Hepatocyte (in vitro differentiated cells): ENCODE measurements around the gene STK4. TPM values are rescaled to one million over a fixed set of nuclear protein-coding genes. Genes with fewer than 3 reads are reported as not detected.

Source experiments
- DNase-seq: peaks from one replicate; pipeline ENCODE4 v3.0.0-alpha.2; 2016; ENCODE audit warnings: low spot score
- H2AFZ ChIP-seq: fragments of 200-600 bp; sonication (generic); 2 replicates; pipeline ENCODE4 v1.6.0; 2016; ENCODE audit warnings: antibody characterized with exemption, mild to moderate bottlenecking
- H3K27ac ChIP-seq: fragments of 200-600 bp; sonication (generic); 2 replicates; pipeline ENCODE4 v1.5.1; 2016; ENCODE audit warnings: mild to moderate bottlenecking
- H3K27me3 ChIP-seq: fragments of 200-600 bp; sonication (generic); 2 replicates; pipeline ENCODE4 v1.6.1; 2016
- H3K36me3 ChIP-seq: fragments of 200-600 bp; sonication (generic); replicated peaks from 2 replicates; pipeline ENCODE4 v1.5.1; 2016; ENCODE audit warnings: low read depth; ENCODE audit not compliant: insufficient read depth
- H3K4me1 ChIP-seq: fragments of 200-600 bp; sonication (generic); 2 replicates; pipeline ENCODE4 v1.5.1; 2016; ENCODE audit warnings: mild to moderate bottlenecking, moderate library complexity; ENCODE audit not compliant: insufficient read depth
- H3K4me2 ChIP-seq: fragments of 200-600 bp; sonication (generic); 2 replicates; pipeline ENCODE4 v1.6.0; 2016
- H3K4me3 ChIP-seq: fragments of 200-600 bp; sonication (generic); 2 replicates; pipeline ENCODE4 v1.5.1; 2016; ENCODE audit warnings: mild to moderate bottlenecking
- H3K79me2 ChIP-seq: fragments of 200-600 bp; sonication (generic); 2 replicates; pipeline ENCODE4 v1.6.0; 2017; ENCODE audit warnings: mild to moderate bottlenecking
- H3K9me2 ChIP-seq: fragments of 200-600 bp; sonication (generic); replicated peaks from 2 replicates; pipeline ENCODE4 v1.6.0; 2017; ENCODE audit warnings: mild to moderate bottlenecking; ENCODE audit not compliant: insufficient read depth
- H3K9me3 ChIP-seq: fragments of 200-600 bp; sonication (generic); 2 replicates; pipeline ENCODE4 v1.5.1; 2016; ENCODE audit warnings: low read depth, mild to moderate bottlenecking
- H4K20me1 ChIP-seq: fragments of 200-600 bp; sonication (generic); 2 replicates; pipeline ENCODE4 v1.6.0; 2016; ENCODE audit warnings: mild to moderate bottlenecking; ENCODE audit not compliant: insufficient read depth, poor library complexity, severe bottlenecking
- CTCF ChIP-seq: fragments of 200-600 bp; sonication (generic); IDR thresholded peaks from 2 replicates; pipeline ENCODE4 v1.5.1; 2016; ENCODE audit warnings: antibody characterized with exemption, mild to moderate bottlenecking; ENCODE audit not compliant: poor library complexity
- EZH2 ChIP-seq: fragments of 200-600 bp; sonication (generic); IDR thresholded peaks from 2 replicates; pipeline ENCODE4 v1.6.1; 2016; ENCODE audit warnings: antibody characterized with exemption, mild to moderate bottlenecking, borderline replicate concordance
- EZH2phosphoT487 ChIP-seq: fragments of 200-600 bp; sonication (generic); IDR thresholded peaks from one replicate; pipeline ENCODE4 v1.6.1; 2018; ENCODE audit warnings: antibody characterized with exemption, mild to moderate bottlenecking, low read depth, moderate library complexity; ENCODE audit not compliant: unreplicated experiment, severe bottlenecking
- WGBS: methylation state at CpG from one replicate; pipeline ENCODE4 v1.1.6; 2016; ENCODE audit warnings: low lambda C conversion rate; ENCODE audit errors: missing lambda C conversion rate; 5-methylcytosine and 5-hydroxymethylcytosine counted together
- polyA plus RNA-seq: library from polyadenylated mRNA; unstranded; fragments of >200 nt; fragmentation: Nextera tagmentation; extraction: Ambion mirVana; gene quantifications from 2 replicates; pipeline ENCODE4 v1.2.1, GENCODE V29; 2016
- total RNA-seq: library from RNA; depleted of rRNA; stranded (reverse); fragments of >200 nt; gene quantifications from 2 replicates; pipeline ENCODE4 v1.2.3, GENCODE V29; 2014

STK4 gene
- total and polyA plus RNA-seq, 2 experiments from 2014 or later = 11.4 to 16.5 TPM

GRCh38 chr20:45083127-45083526 lies 116.8 kb downstream of the STK4 start:
- H4K20me1 ChIP-seq = no peaks in the 10 kb centered on the region
- 100% methylated on average over 1 of the region's 1 CpG for WGBS
- no peak overlapping the region for H3K4me2 ChIP-seq
- no peak overlapping the region for H2AFZ ChIP-seq
- no peak overlapping the region for H3K4me3 ChIP-seq
- no peak for DNase-seq
- H3K4me1 ChIP-seq = peaks cover 4% of the 10 kb centered on the region
- no peaks in the 10 kb centered on the region for H3K9me2 ChIP-seq
- no peak for TF ChIP-seq CTCF
- no peak for TF ChIP-seq EZH2phosphoT487
- TF ChIP-seq EZH2 = no peak
- H3K36me3 ChIP-seq = no peaks in the 10 kb centered on the region
- peaks cover 3% of the 10 kb centered on the region for H3K9me3 ChIP-seq
- H3K27me3 ChIP-seq = no peaks in the 10 kb centered on the region
- H3K27ac ChIP-seq = no peak overlapping the region
- no peaks in the 10 kb centered on the region for H3K79me2 ChIP-seq

DNA sequence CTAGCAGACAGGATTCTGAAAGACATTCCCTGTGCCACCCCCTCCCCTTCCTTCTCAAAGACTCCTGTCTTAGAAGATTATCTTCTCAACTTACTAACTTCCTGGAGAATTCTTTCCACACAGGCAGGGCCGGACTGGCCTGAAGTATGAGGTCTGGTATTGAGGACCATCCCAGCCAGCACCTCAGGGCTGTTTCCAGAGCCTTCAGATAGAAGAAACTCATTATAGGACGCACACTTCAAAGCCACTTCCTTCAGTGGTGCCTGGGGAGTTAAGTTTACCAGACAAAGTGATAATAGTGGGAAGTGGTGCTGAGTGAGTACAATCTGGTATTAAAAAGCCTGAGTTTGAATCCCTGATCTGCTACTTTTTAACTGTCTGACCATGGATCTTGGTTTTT lies 119.0 kb downstream of the STK4 start:
- Histone ChIP-seq H3K27me3 (no peaks in the 10 kb centered on the region), H3K9me3 (peaks cover 3% of the 10 kb centered on the region), H3K36me3 (no peaks in the 10 kb centered on the region), H3K4me2 (no peak overlapping the region), H3K9me2 (no peaks in the 10 kb centered on the region), H3K79me2 (no peaks in the 10 kb centered on the region), H3K4me3 (no peak overlapping the region), H3K4me1 (peaks cover 4% of the 10 kb centered on the region), H3K27ac (no peak overlapping the region), H4K20me1 (no peaks in the 10 kb centered on the region), H2AFZ (no peak overlapping the region)
- no peak for TF ChIP-seq EZH2phosphoT487
- no peak for TF ChIP-seq CTCF
- no peak for TF ChIP-seq EZH2
- 46% methylated on average over 2 of the region's 2 CpGs for WGBS
- DNase-seq = no peak

DNA sequence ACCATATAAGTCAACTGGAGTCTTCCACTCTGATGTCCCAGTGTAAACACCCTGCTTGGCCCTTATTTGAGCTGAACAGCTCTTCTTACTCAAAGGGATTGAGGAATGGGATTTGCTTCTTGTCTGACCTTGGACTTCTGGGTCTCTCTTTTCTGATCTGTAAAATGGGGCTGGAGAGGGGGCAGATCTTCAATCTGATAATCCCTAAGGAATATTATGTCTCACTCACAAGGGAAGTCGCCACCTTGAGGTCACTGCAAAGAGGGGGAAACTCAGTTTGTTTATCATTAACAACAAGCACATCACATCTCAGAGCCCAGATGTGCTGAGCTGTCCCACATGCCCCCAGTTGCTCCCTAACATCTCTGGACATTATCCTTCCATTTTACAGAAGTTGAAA lies 119.6 kb downstream of the STK4 start:
- H3K36me3 ChIP-seq = no peaks in the 10 kb centered on the region
- no peaks in the 10 kb centered on the region for H3K79me2 ChIP-seq
- no peaks in the 10 kb centered on the region for H4K20me1 ChIP-seq
- no peak overlapping the region for H3K4me2 ChIP-seq
- no peaks in the 10 kb centered on the region for H3K27me3 ChIP-seq
- WGBS = 100% methylated on average over 1 of the region's 1 CpG
- TF ChIP-seq EZH2phosphoT487 (no peak), EZH2 (no peak), CTCF (no peak)
- peaks cover 3% of the 10 kb centered on the region for H3K9me3 ChIP-seq
- DNase-seq = no peak
- no peak overlapping the region for H2AFZ ChIP-seq
- no peak overlapping the region for H3K4me3 ChIP-seq
- H3K9me2 ChIP-seq = no peaks in the 10 kb centered on the region
- peaks cover 4% of the 10 kb centered on the region for H3K4me1 ChIP-seq
- no peak overlapping the region for H3K27ac ChIP-seq
